GM12801 (cell line): Measurements from ENCODE around the gene UBXN6.

Experiments
- CTCF ChIP-seq: IDR thresholded peaks from one replicate; pipeline ENCODE4 v1.5.1; 2011; ENCODE audit warnings: control low read depth; ENCODE audit not compliant: insufficient read length; ENCODE audit errors: extremely low read depth

UBXN6 gene

GRCh38 chr19:4456843-4457653 lies 546 bp downstream of the UBXN6 start:
- no peak for TF ChIP-seq CTCF

GRCh38 chr19:4456476-4456842 lies 1.1 kb downstream of the UBXN6 start:
- no peak for TF ChIP-seq CTCF

- no peak for TF ChIP-seq CTCF
These were observed 1.7 kb downstream of the UBXN6 start for GRCh38 chr19:4455719-4456475.

GRCh38 chr19:4454747-4455718 lies 2.6 kb downstream of the UBXN6 start:
- TF ChIP-seq CTCF, result no peak

- TF ChIP-seq CTCF, result no peak
These were observed 4.1 kb downstream of the UBXN6 start for GRCh38 chr19:4453232-4454179.

GRCh38 chr19:4452230-4452990 lies 5.2 kb downstream of the UBXN6 start:
- TF ChIP-seq CTCF, result no peak
